Calu3 (cell line): Measurements from ENCODE around the gene STMN3. TPM values are rescaled to one million over a fixed set of nuclear protein-coding genes. Genes with fewer than 3 reads are reported as not detected.

Experiments used
- BruUV-seq: library from RNA; stranded (reverse); fragments of 400-500 nt; replicated peaks from 2 replicates; lab custom pipeline; 2021; lab: Mats Ljungman, UMichigan
- CTCF ChIA-PET: fragments of 300-600 bp; sonication (Branson Sonifier 250); formaldehyde crosslinking; loops from one replicate; lab custom pipeline; 2022; ENCODE audit warnings: antibody characterized with exemption; lab: Charles Lee
- DNase-seq: peaks from one replicate; pipeline ENCODE4 v3.0.0; 2022
- H3K27ac Mint-ChIP-seq: one replicate; pipeline ENCODE4 v1.8.0; 2022; ENCODE audit warnings: mixed read lengths; ENCODE audit not compliant: unreplicated experiment
- H3K27me3 Mint-ChIP-seq: one replicate; pipeline ENCODE4 v1.8.0; 2022; ENCODE audit warnings: mixed read lengths; ENCODE audit not compliant: unreplicated experiment
- H3K36me3 Mint-ChIP-seq: one replicate; pipeline ENCODE4 v1.8.0; 2022; ENCODE audit warnings: mild to moderate bottlenecking, moderate library complexity, mixed read lengths; ENCODE audit not compliant: insufficient read depth, unreplicated experiment
- H3K4me1 Mint-ChIP-seq: one replicate; pipeline ENCODE4 v1.8.0; 2022; ENCODE audit warnings: mild to moderate bottlenecking, low read depth, mixed read lengths; ENCODE audit not compliant: unreplicated experiment
- H3K4me3 Mint-ChIP-seq: one replicate; pipeline ENCODE4 v1.8.0; 2022; ENCODE audit warnings: mild to moderate bottlenecking, low read depth, moderate library complexity, mixed read lengths; ENCODE audit not compliant: unreplicated experiment
- H3K9me3 Mint-ChIP-seq: one replicate; pipeline ENCODE4 v1.8.0; 2022; ENCODE audit warnings: low read depth, mixed read lengths; ENCODE audit not compliant: unreplicated experiment
- CTCF ChIP-seq: fragments of 200-600 bp; IDR thresholded peaks from one replicate; pipeline ENCODE4 v1.8.0; 2022; ENCODE audit warnings: antibody characterized with exemption; ENCODE audit not compliant: unreplicated experiment
- intact Hi-C: fragments of 100-400 bp; cut with micrococcal nuclease; formaldehyde crosslinking; loops from one replicate; pipeline ENCODE4 v1.10.0; 2022; ENCODE audit not compliant: unreplicated experiment
- total RNA-seq: library from RNA; stranded (reverse); gene quantifications from 2 replicates; pipeline ENCODE4 v1.2.3, GENCODE V29; 2022

Gene STMN3
- total RNA-seq, 1 experiment from 2014 or later = 2.3 TPM

GRCh38 chr20:63692436-63693082, 39.3 kb upstream of the STMN3 start:
- no peaks in the 10 kb centered on the region for H3K27me3 Mint-ChIP-seq
- BruUV-seq = no TSS peak
- peaks cover 17% of the 10 kb centered on the region for H3K4me1 Mint-ChIP-seq
- peak overlapping the region; percentile 83 for H3K27ac Mint-ChIP-seq
- no peak overlapping the region for H3K4me3 Mint-ChIP-seq
- CTCF ChIA-PET = interaction anchor here (1.0 to 2.1 kb wide), 3 partner anchors 10 to 154 kb away, joined by 3 to 11 read pairs (median 8); partner anchors contain the start of genes ARFRP1, PTK6 and ZGPAT
- intact Hi-C loops = no loop called here
- H3K36me3 Mint-ChIP-seq = peaks cover 96% of the 10 kb centered on the region
- no peaks in the 10 kb centered on the region for H3K9me3 Mint-ChIP-seq
- no peak for TF ChIP-seq CTCF
- DNase-seq = peak; percentile 64

GRCh38 chr20:63691711-63692435, 38.6 kb upstream of the STMN3 start:
- TF ChIP-seq CTCF = no peak
- H3K27ac Mint-ChIP-seq = peak overlapping the region; percentile 83
- intact Hi-C loops = no loop called here
- peak overlapping the region; percentile 20 for H3K4me3 Mint-ChIP-seq
- peaks cover 96% of the 10 kb centered on the region for H3K36me3 Mint-ChIP-seq
- H3K27me3 Mint-ChIP-seq = no peaks in the 10 kb centered on the region
- no peaks in the 10 kb centered on the region for H3K9me3 Mint-ChIP-seq
- H3K4me1 Mint-ChIP-seq = peaks cover 18% of the 10 kb centered on the region
- no TSS peak for BruUV-seq
- CTCF ChIA-PET = interaction anchor here (1.0 to 2.1 kb wide), 3 partner anchors 9 to 154 kb away, joined by 3 to 11 read pairs (median 8); partner anchors contain the start of genes ARFRP1, PTK6 and ZGPAT
- DNase-seq = no peak

GRCh38 chr20:63690898-63691710, 37.9 kb upstream of the STMN3 start:
- DNase-seq = no peak
- Mint-ChIP-seq H3K4me1 (peaks cover 25% of the 10 kb centered on the region), H3K27me3 (no peaks in the 10 kb centered on the region), H3K9me3 (no peaks in the 10 kb centered on the region), H3K27ac (peak overlapping the region; percentile 83), H3K36me3 (peaks cover 96% of the 10 kb centered on the region), H3K4me3 (peak overlapping the region; percentile 20)
- CTCF ChIA-PET = interaction anchor here (2.1 kb wide), 2 partner anchors 9 to 153 kb away, joined by 8 to 11 read pairs; partner anchors contain the start of gene PTK6
- intact Hi-C loops = no loop called here
- TF ChIP-seq CTCF = no peak
- BruUV-seq = no TSS peak
